ENCODE measurements around the gene LITAFD. TPM values are rescaled to one million over a fixed set of nuclear protein-coding genes. Genes with fewer than 3 reads are reported as not detected.
"Not testable (repeated sequence)": the region's sequence is repeated elsewhere in the genome, so short reads cannot be mapped to it uniquely, and the experiment has no call there.

The LITAFD gene
- total and polyA plus RNA-seq, 10 of the 15 experiments (the other 5 are each of a cell fraction or from before 2014, with no cell fraction given), result not detected

GRCh38 chr16:8832717-8833105 lies 49.4 kb upstream of the LITAFD start (continued):
- no peak for TF ChIP-seq HDGF (IDR thresholded peaks at IDR 0.05)
- TF ChIP-seq LARP7 (IDR thresholded peaks at IDR 0.05), result no peak
- no peak for TF ChIP-seq CBX5 (IDR thresholded peaks at IDR 0.05; ENCODE audit: low read depth)
- no peak for TF ChIP-seq TCF7 (IDR thresholded peaks at IDR 0.05; ENCODE audit: borderline replicate concordance)
- TF ChIP-seq IKZF1 (conservative IDR thresholded peaks at IDR 0.05), result no peak
- no peak for TF ChIP-seq ZNF217 (IDR thresholded peaks at IDR 0.05)
- TF ChIP-seq, protein P1, sequence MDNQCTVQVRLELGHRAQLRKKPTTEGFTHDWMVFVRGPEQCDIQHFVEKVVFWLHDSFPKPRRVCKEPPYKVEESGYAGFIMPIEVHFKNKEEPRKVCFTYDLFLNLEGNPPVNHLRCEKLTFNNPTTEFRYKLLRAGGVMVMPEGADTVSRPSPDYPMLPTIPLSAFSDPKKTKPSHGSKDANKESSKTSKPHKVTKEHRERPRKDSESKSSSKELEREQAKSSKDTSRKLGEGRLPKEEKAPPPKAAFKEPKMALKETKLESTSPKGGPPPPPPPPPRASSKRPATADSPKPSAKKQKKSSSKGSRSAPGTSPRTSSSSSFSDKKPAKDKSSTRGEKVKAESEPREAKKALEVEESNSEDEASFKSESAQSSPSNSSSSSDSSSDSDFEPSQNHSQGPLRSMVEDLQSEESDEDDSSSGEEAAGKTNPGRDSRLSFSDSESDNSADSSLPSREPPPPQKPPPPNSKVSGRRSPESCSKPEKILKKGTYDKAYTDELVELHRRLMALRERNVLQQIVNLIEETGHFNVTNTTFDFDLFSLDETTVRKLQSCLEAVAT (IDR thresholded peaks at IDR 0.05), result no peak
- TF ChIP-seq MYB (IDR thresholded peaks at IDR 0.05; ENCODE audit: borderline replicate concordance, low read depth, low read length), result no peak

GRCh38 chr16:8836797-8837196 lies 45.4 kb upstream of the LITAFD start:
- H3K4me3 ChIP-seq; H2AFZ ChIP-seq (ENCODE audit: control insufficient read depth, low read depth, low read length); H3K4me1 ChIP-seq (ENCODE audit: control insufficient read depth, insufficient read depth, low read length); POLR2A ChIA-PET; H3K36me3 ChIP-seq (ENCODE audit: control insufficient read depth in 2 of 2, insufficient read depth in 2 of 2, low read length in 1 of 2); FAIRE-seq; ATAC-seq; H3K9ac ChIP-seq (ENCODE audit: control insufficient read depth, insufficient read depth, low read length); intact Hi-C loops (cut with micrococcal nuclease; ENCODE audit: unreplicated experiment); H3K4me2 ChIP-seq (ENCODE audit: control insufficient read depth, insufficient read depth); RAD21 ChIA-PET (ENCODE audit: unreplicated experiment); in situ Hi-C loops (cut with MboI); BruUV-seq (replicated peaks); CTCF ChIA-PET; H3K27me3 ChIP-seq (replicated peaks in 1 of 2; ENCODE audit: control insufficient read depth in 2 of 2, insufficient read depth in 2 of 2, low read length in 1 of 2); H3K79me2 ChIP-seq (ENCODE audit: control insufficient read depth, insufficient read depth, low read length); H4K20me1 ChIP-seq (ENCODE audit: control insufficient read depth, insufficient read depth); H3K9me3 ChIP-seq (replicated peaks; ENCODE audit: control insufficient read depth, insufficient read depth, low read length); DNase-seq (ENCODE audit: low read depth, low spot score); SMC1A ChIA-PET (ENCODE audit: uncharacterized antibody, unreplicated experiment); H3K27ac ChIP-seq (ENCODE audit: control insufficient read depth, insufficient read depth): not testable (repeated sequence)
- WGBS (ENCODE audit: insufficient coverage, insufficient replicate concordance, low lambda C conversion rate, missing lambda C conversion rate), result 89% methylated on average over 6 of the region's 7 CpGs

DNA sequence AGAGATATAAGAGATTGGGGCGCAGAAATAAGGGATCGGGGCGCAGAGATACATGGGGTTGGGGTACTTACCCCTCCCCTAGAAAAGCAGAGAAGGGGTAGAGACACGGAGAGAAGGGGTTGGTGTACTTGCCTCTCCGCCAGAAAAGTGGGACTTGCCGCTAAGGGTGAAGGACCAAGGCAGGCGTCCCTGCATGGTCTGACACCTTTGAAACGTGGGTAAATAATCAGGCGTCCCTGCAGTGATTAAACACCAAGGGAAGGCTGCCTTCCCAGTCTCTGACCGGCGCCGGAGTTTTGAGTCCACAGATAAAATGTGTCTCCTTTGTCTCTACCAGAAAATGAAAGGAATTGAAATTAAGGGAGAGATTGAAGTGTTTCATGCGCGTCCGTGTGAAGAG lies 44.6 kb upstream of the LITAFD start:
- H3K36me3 ChIP-seq (ENCODE audit: control insufficient read depth in 2 of 2, insufficient read depth in 2 of 2, low read length in 1 of 2); FAIRE-seq; H2AFZ ChIP-seq (ENCODE audit: control insufficient read depth, low read depth, low read length); POLR2A ChIA-PET; BruUV-seq (replicated peaks); SMC1A ChIA-PET (ENCODE audit: uncharacterized antibody, unreplicated experiment); intact Hi-C loops (cut with micrococcal nuclease; ENCODE audit: unreplicated experiment); RAD21 ChIA-PET (ENCODE audit: unreplicated experiment); H4K20me1 ChIP-seq (ENCODE audit: control insufficient read depth, insufficient read depth); CTCF ChIA-PET; H3K27me3 ChIP-seq (replicated peaks in 1 of 2; ENCODE audit: control insufficient read depth in 2 of 2, insufficient read depth in 2 of 2, low read length in 1 of 2); H3K79me2 ChIP-seq (ENCODE audit: control insufficient read depth, insufficient read depth, low read length); DNase-seq (ENCODE audit: low read depth, low spot score); H3K4me3 ChIP-seq; H3K9me3 ChIP-seq (replicated peaks; ENCODE audit: control insufficient read depth, insufficient read depth, low read length); H3K4me1 ChIP-seq (ENCODE audit: control insufficient read depth, insufficient read depth, low read length); H3K4me2 ChIP-seq (ENCODE audit: control insufficient read depth, insufficient read depth); in situ Hi-C loops (cut with MboI); H3K9ac ChIP-seq (ENCODE audit: control insufficient read depth, insufficient read depth, low read length); H3K27ac ChIP-seq (ENCODE audit: control insufficient read depth, insufficient read depth); ATAC-seq: not testable (repeated sequence)
- WGBS (ENCODE audit: insufficient coverage, insufficient replicate concordance, low lambda C conversion rate, missing lambda C conversion rate), result 92% methylated on average over 15 of the region's 15 CpGs

GRCh38 chr16:8842016-8842415 lies 40.1 kb upstream of the LITAFD start:
- H3K9ac ChIP-seq (ENCODE audit: control insufficient read depth, insufficient read depth, low read length); CTCF ChIA-PET; H2AFZ ChIP-seq (ENCODE audit: control insufficient read depth, low read depth, low read length); H3K27me3 ChIP-seq (replicated peaks in 1 of 2; ENCODE audit: control insufficient read depth in 2 of 2, insufficient read depth in 2 of 2, low read length in 1 of 2); RAD21 ChIA-PET (ENCODE audit: unreplicated experiment); H3K36me3 ChIP-seq (ENCODE audit: control insufficient read depth in 2 of 2, insufficient read depth in 2 of 2, low read length in 1 of 2); SMC1A ChIA-PET (ENCODE audit: uncharacterized antibody, unreplicated experiment); FAIRE-seq; DNase-seq (ENCODE audit: low read depth, low spot score); H3K4me3 ChIP-seq; intact Hi-C loops (cut with micrococcal nuclease; ENCODE audit: unreplicated experiment); H3K27ac ChIP-seq (ENCODE audit: control insufficient read depth, insufficient read depth); H3K4me2 ChIP-seq (ENCODE audit: control insufficient read depth, insufficient read depth); H3K79me2 ChIP-seq (ENCODE audit: control insufficient read depth, insufficient read depth, low read length); H3K9me3 ChIP-seq (replicated peaks; ENCODE audit: control insufficient read depth, insufficient read depth, low read length); POLR2A ChIA-PET; ATAC-seq; H3K4me1 ChIP-seq (ENCODE audit: control insufficient read depth, insufficient read depth, low read length); BruUV-seq (replicated peaks); H4K20me1 ChIP-seq (ENCODE audit: control insufficient read depth, insufficient read depth); in situ Hi-C loops (cut with MboI): not testable (repeated sequence)
- 88% methylated on average over 3 of the region's 4 CpGs for WGBS (ENCODE audit: insufficient coverage, insufficient replicate concordance, low lambda C conversion rate, missing lambda C conversion rate)
